ENCODE measurements around the gene UBE2K.
"Not testable (repeated sequence)": the region's sequence is repeated elsewhere in the genome, so short reads cannot be mapped to it uniquely, and the experiment has no call there.

UBE2K gene

GRCh38 chr4:39697740-39698423, at the start of gene UBE2K:
Gene UBE2K, plus strand, starts transcription at chr4:39698136. Its CDS starts 192 bp downstream, at chr4:39698328.
- peak; percentile 81 to 84 for DNase-seq (ENCODE audit: low read depth in 2 of 2)

- no peak for DNase-seq (ENCODE audit: low read depth in 2 of 2)
These were observed 49.7 kb upstream of the UBE2K start for GRCh38 chr4:39648213-39648612.

- DNase-seq (ENCODE audit: low read depth in 2 of 2), result no peak
These were observed 48.9 kb upstream of the UBE2K start for GRCh38 chr4:39648827-39649558.

- DNase-seq (ENCODE audit: low read depth in 2 of 2), result no peak
These were observed 48.2 kb upstream of the UBE2K start for GRCh38 chr4:39649639-39650265.

- DNase-seq (ENCODE audit: low read depth in 2 of 2), result not testable (repeated sequence)
These were observed 46.4 kb upstream of the UBE2K start for GRCh38 chr4:39651586-39651985.

GRCh38 chr4:39655211-39655610, 42.7 kb upstream of the UBE2K start:
- DNase-seq (ENCODE audit: low read depth in 2 of 2), result no peak

GRCh38 chr4:39655876-39656275, 42.1 kb upstream of the UBE2K start:
- no peak for DNase-seq (ENCODE audit: low read depth in 2 of 2)

GRCh38 chr4:39656638-39657037, 41.3 kb upstream of the UBE2K start:
- DNase-seq (ENCODE audit: low read depth in 2 of 2), result not testable (repeated sequence)

GRCh38 chr4:39657465-39657864, 40.5 kb upstream of the UBE2K start:
- DNase-seq (ENCODE audit: low read depth in 2 of 2), result no peak

GRCh38 chr4:39658756-39659155, 39.2 kb upstream of the UBE2K start:
- DNase-seq (ENCODE audit: low read depth in 2 of 2), result no peak

GRCh38 chr4:39660045-39660444, 37.9 kb upstream of the UBE2K start:
- DNase-seq (ENCODE audit: low read depth in 2 of 2), result no peak

- no peak for DNase-seq (ENCODE audit: low read depth in 2 of 2)
These were observed 37.2 kb upstream of the UBE2K start for GRCh38 chr4:39660757-39661156.

GRCh38 chr4:39662683-39663082, 35.3 kb upstream of the UBE2K start:
- DNase-seq (ENCODE audit: low read depth in 2 of 2), result no peak

GRCh38 chr4:39664828-39665731, 32.9 kb upstream of the UBE2K start:
- no peak for DNase-seq (ENCODE audit: low read depth in 2 of 2)

- no peak for DNase-seq (ENCODE audit: low read depth in 2 of 2)
These were observed 30.2 kb upstream of the UBE2K start for GRCh38 chr4:39667706-39668105.

- DNase-seq (ENCODE audit: low read depth in 2 of 2), result no peak
These were observed 29.0 kb upstream of the UBE2K start for GRCh38 chr4:39668887-39669286.

GRCh38 chr4:39670296-39670695, 27.6 kb upstream of the UBE2K start:
- DNase-seq (ENCODE audit: low read depth in 2 of 2), result not testable (repeated sequence)

- DNase-seq (ENCODE audit: low read depth in 2 of 2), result not testable (repeated sequence)
These were observed 22.3 kb upstream of the UBE2K start for GRCh38 chr4:39675681-39676080.

GRCh38 chr4:39681003-39681402, 16.9 kb upstream of the UBE2K start:
- DNase-seq (ENCODE audit: low read depth in 2 of 2), result not testable (repeated sequence)

- DNase-seq (ENCODE audit: low read depth in 2 of 2), result no peak
These were observed 15.8 kb upstream of the UBE2K start for GRCh38 chr4:39682138-39682537.

- no peak for DNase-seq (ENCODE audit: low read depth in 2 of 2)
These were observed 11.9 kb upstream of the UBE2K start for GRCh38 chr4:39685990-39686389.

GRCh38 chr4:39687014-39687413, 10.9 kb upstream of the UBE2K start:
- DNase-seq (ENCODE audit: low read depth in 2 of 2), result no peak
